HuH-7 (cell line): ENCODE data around the gene H2AZ2.
A peak's percentile ranks its signal among the peaks of the same experiment; 100 is the strongest.
"Not testable (repeated sequence)": the region's sequence is repeated elsewhere in the genome, so short reads cannot be mapped to it uniquely, and the experiment has no call there.

Source experiments
- DNase-seq: peaks from one replicate; pipeline ENCODE4 v3.0.0; 2011; ENCODE audit warnings: low spot score

Gene H2AZ2

GRCh38 chr7:44847920-44848634, at the start of gene H2AZ2:
H2AZ2 (minus strand) TSS chr7:44848087; CDS start chr7:44847971, 116 bp downstream.
- DNase-seq = peak; percentile 98

GRCh38 chr7:44897309-44897708, 49.4 kb upstream of the H2AZ2 start:
- no peak for DNase-seq

GRCh38 chr7:44894888-44895580, 47.1 kb upstream of the H2AZ2 start:
- no peak for DNase-seq

- DNase-seq = no peak
Observed at GRCh38 chr7:44893710-44894234, 45.9 kb upstream of the H2AZ2 start.

GRCh38 chr7:44891791-44892190, 43.9 kb upstream of the H2AZ2 start:
- DNase-seq = no peak

GRCh38 chr7:44891372-44891771, 43.5 kb upstream of the H2AZ2 start:
- DNase-seq = no peak

GRCh38 chr7:44889086-44889781, 41.3 kb upstream of the H2AZ2 start:
- no peak for DNase-seq

GRCh38 chr7:44887293-44887692, 39.4 kb upstream of the H2AZ2 start:
- DNase-seq = no peak

GRCh38 chr7:44885394-44886317, 37.8 kb upstream of the H2AZ2 start, which contains the start of gene PURB:
PURB (minus strand) TSS chr7:44885530; CDS start chr7:44885348, 182 bp downstream.
- DNase-seq = peak; percentile 83

GRCh38 chr7:44884621-44885393, 36.9 kb upstream of the H2AZ2 start:
- no peak for DNase-seq

GRCh38 chr7:44883961-44884620, 36.2 kb upstream of the H2AZ2 start:
- no peak for DNase-seq

- no peak for DNase-seq
Observed at GRCh38 chr7:44882899-44883298, 35.0 kb upstream of the H2AZ2 start.

GRCh38 chr7:44881610-44882009, 33.7 kb upstream of the H2AZ2 start:
- DNase-seq = no peak

- no peak for DNase-seq
Observed at GRCh38 chr7:44881066-44881600, 33.2 kb upstream of the H2AZ2 start.

- no peak for DNase-seq
Observed at GRCh38 chr7:44880317-44881018, 32.6 kb upstream of the H2AZ2 start.

- no peak for DNase-seq
Observed at GRCh38 chr7:44876393-44876792, 28.5 kb upstream of the H2AZ2 start.

- DNase-seq = no peak
Observed at GRCh38 chr7:44875241-44875640, 27.4 kb upstream of the H2AZ2 start.

- no peak for DNase-seq
Observed at GRCh38 chr7:44872787-44873186, 24.9 kb upstream of the H2AZ2 start.

GRCh38 chr7:44871918-44872317, 24.0 kb upstream of the H2AZ2 start:
- DNase-seq = not testable (repeated sequence)
